Choroid plexus epithelial cell (primary cell): Measurements from ENCODE around the gene KCNMA1.

Experiments
- DNase-seq: peaks from one replicate; pipeline ENCODE4 v3.0.0-alpha.2; 2010; ENCODE audit warnings: low read depth
- H3K4me3 ChIP-seq: 2 replicates; pipeline ENCODE4 v1.5.1; 2011; ENCODE audit warnings: low read depth, mild to moderate bottlenecking, control low read depth, low read length, moderate library complexity
- CTCF ChIP-seq: conservative IDR thresholded peaks from 2 replicates; pipeline ENCODE4 v1.5.1; 2011; ENCODE audit warnings: low read depth, mild to moderate bottlenecking, control low read depth, inconsistent platforms, low read length, moderate library complexity

Gene KCNMA1

GRCh38 chr10:77192402-77192801, 445.2 kb downstream of the KCNMA1 start:
- no peak for TF ChIP-seq CTCF
- DNase-seq = peak; percentile 31
- no peak overlapping the region for H3K4me3 ChIP-seq

GRCh38 chr10:77191324-77192049, 446.1 kb downstream of the KCNMA1 start:
- no peak overlapping the region for H3K4me3 ChIP-seq
- DNase-seq = no peak
- TF ChIP-seq CTCF = no peak

DNA sequence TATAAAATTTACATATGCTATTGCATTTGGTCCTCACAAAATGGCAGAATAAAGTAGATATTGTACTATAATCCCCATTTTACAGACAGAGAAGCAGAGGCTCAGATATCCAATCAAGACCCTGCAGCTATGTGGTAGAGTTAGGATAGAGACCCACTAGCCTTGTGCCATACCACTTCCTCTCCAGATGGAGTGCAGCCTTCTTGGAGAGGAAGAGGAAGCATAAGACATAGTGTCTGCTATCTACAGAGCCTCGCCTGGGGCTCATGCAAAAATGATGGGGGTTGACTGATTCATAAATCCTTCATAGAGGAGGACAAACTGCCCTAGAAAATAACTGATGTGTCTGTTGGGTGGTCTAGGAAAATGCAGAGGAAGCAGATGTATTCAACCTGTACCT, 447.3 kb downstream of the KCNMA1 start:
- TF ChIP-seq CTCF = no peak
- no peak for DNase-seq
- H3K4me3 ChIP-seq = no peak overlapping the region

GRCh38 chr10:77189520-77189919, 448.1 kb downstream of the KCNMA1 start:
- no peak for DNase-seq
- H3K4me3 ChIP-seq = no peak overlapping the region
- no peak for TF ChIP-seq CTCF

GRCh38 chr10:77189075-77189474, 448.5 kb downstream of the KCNMA1 start:
- no peak for DNase-seq
- H3K4me3 ChIP-seq = no peak overlapping the region
- TF ChIP-seq CTCF = no peak

DNA sequence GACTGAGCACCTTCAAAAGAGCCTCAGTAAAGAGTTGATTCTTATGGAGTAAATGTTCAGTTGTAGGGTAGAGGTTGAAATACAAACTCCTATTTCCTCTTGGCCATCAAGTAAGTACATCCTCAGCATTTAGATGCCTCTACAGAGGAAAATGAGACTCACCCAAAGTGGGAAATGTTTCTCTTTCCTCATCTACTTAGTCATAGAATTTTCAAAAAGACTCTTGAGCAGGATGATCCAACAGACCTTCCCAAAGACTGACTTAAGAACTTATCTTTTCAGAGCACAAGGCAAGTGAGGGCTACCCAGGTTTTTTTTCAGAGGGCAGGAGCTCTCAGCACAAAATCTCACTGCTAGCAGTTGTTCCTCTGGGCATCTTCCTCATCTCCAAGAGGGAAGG, 449.1 kb downstream of the KCNMA1 start:
- no peak for DNase-seq
- H3K4me3 ChIP-seq = no peak overlapping the region
- TF ChIP-seq CTCF = no peak

DNA sequence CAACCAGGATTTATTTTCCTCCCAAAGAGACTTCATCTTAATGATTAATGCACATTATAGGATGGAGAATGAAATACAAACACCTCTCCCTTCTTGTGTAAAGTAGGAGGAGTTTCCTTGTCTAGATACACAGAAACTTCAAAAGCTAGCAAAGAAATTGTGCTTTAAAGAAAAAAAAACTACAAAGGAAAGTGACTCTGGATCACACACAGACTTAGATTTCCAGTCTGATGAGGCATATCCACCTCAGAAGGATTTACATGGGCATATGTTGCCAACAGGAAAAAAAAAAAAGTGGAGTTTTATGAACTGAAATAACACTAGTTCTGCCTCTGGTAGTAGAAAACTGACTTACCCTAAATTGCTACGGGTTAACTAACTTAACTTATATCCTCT, 449.6 kb downstream of the KCNMA1 start:
- no peak overlapping the region for H3K4me3 ChIP-seq
- TF ChIP-seq CTCF = no peak
- no peak for DNase-seq
